Spleen (tissue), 7 donors: ENCODE measurements around the gene PATE4.

Experiments used
- POLR2AphosphoS5 ChIP-seq, 3 donors: sonication (generic); formaldehyde crosslinking; IDR thresholded peaks; one replicate each; pipeline ENCODE4 v1.5.1; 2017; ENCODE audit warnings: antibody characterized with exemption in 3 of 3
- TF ChIP-seq, protein P1 (sequence below), 11 experiments: fragments of 200-600 bp in 7 of 11; fragments of 450-650 bp in 4 of 11; sonication (generic) in 4 of 11; IDR thresholded peaks in 8 of 11; conservative IDR thresholded peaks in 3 of 11; 1 replicate in 7 of 11; 2 replicates in 4 of 11; pipeline versions ENCODE4 v1.4.0 to v1.8.0; 2016 to 2021; ENCODE audit warnings: antibody characterized with exemption in 11 of 11, inconsistent platforms in 4 of 11, mild to moderate bottlenecking in 1 of 11
- donor health status: DM: no; HTN: no; CAD: no; lungs with moderate emphysema.
- donor health status: DM: no; HTN: no; CAD: no.
- donor health status: DM: no; HTN: no; CAD: no.

- TF ChIP-seq, protein P1, sequence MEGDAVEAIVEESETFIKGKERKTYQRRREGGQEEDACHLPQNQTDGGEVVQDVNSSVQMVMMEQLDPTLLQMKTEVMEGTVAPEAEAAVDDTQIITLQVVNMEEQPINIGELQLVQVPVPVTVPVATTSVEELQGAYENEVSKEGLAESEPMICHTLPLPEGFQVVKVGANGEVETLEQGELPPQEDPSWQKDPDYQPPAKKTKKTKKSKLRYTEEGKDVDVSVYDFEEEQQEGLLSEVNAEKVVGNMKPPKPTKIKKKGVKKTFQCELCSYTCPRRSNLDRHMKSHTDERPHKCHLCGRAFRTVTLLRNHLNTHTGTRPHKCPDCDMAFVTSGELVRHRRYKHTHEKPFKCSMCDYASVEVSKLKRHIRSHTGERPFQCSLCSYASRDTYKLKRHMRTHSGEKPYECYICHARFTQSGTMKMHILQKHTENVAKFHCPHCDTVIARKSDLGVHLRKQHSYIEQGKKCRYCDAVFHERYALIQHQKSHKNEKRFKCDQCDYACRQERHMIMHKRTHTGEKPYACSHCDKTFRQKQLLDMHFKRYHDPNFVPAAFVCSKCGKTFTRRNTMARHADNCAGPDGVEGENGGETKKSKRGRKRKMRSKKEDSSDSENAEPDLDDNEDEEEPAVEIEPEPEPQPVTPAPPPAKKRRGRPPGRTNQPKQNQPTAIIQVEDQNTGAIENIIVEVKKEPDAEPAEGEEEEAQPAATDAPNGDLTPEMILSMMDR (IDR thresholded peaks at IDR 0.05 in 8 of 11, conservative IDR thresholded peaks at IDR 0.05 in 3 of 11): no peak
- no peak for TF ChIP-seq POLR2AphosphoS5 (IDR thresholded peaks at IDR 0.05)
These were observed 30.7 kb upstream of the PATE4 start for GRCh38 chr11:125802387-125802786.
